Measurements from ENCODE around the gene PALM.

PALM gene

GRCh38 chr19:662207-662961, 46.4 kb upstream of the PALM start:
- Histone ChIP-seq H4K20me1 (ENCODE audit: insufficient read depth, low read length, poor library complexity, severe bottlenecking) (peaks cover 54% of the 10 kb centered on the region), H3K79me2 (ENCODE audit: insufficient read depth, low read length) (peaks cover 56% of the 10 kb centered on the region), H2AFZ (ENCODE audit: low read length) (no peak overlapping the region), H3K9me2 (replicated peaks; ENCODE audit: low read depth, low read length) (no peaks in the 10 kb centered on the region), H3K9ac (ENCODE audit: low read depth, low read length, poor library complexity, severe bottlenecking) (peak overlapping the region; percentile 91), H3K4me3 (ENCODE audit: low read length, poor library complexity, severe bottlenecking) (peak overlapping the region; percentile 100), H3K4me1 (ENCODE audit: insufficient read depth, low read length, poor library complexity, severe bottlenecking) (peaks cover 24% of the 10 kb centered on the region), H3K4me2 (ENCODE audit: low read depth, low read length, poor library complexity, severe bottlenecking) (peak overlapping the region; percentile 100), H3K9me3 (ENCODE audit: insufficient read depth, low read depth, low read length) (no peaks in the 10 kb centered on the region), H3F3A (ENCODE audit: low read depth) (no peaks in the 10 kb centered on the region), H3K36me3 (ENCODE audit: insufficient read depth, low read length) (no peaks in the 10 kb centered on the region; the same call in 1 of the 2 replicates), H3K27me3 (ENCODE audit: insufficient read depth, low read length, poor library complexity, severe bottlenecking) (peaks cover 7% of the 10 kb centered on the region)
- TF ChIP-seq CTCF (conservative IDR thresholded peaks at IDR 0.05; ENCODE audit: low read length): no peak

- peak within 1 kb of the TSS; percentile 95 for H2AFZ ChIP-seq (ENCODE audit: low read length)
- no peaks in the 10 kb centered on the region; the same call in 1 of the 2 replicates for H3K36me3 ChIP-seq (ENCODE audit: insufficient read depth, low read length)
- H3K27me3 ChIP-seq (ENCODE audit: insufficient read depth, low read length, poor library complexity, severe bottlenecking): peaks cover 7% of the 10 kb centered on the region
- H3K9me2 ChIP-seq (replicated peaks; ENCODE audit: low read depth, low read length): no peaks in the 10 kb centered on the region
- peak within 1 kb of the TSS; percentile 91 for H3K9ac ChIP-seq (ENCODE audit: low read depth, low read length, poor library complexity, severe bottlenecking)
- TF ChIP-seq CTCF (conservative IDR thresholded peaks at IDR 0.05; ENCODE audit: low read length) (no peak), EZH2phosphoT487 (IDR thresholded peaks at IDR 0.05; ENCODE audit: borderline replicate concordance) (no peak)
- H3K9me3 ChIP-seq (ENCODE audit: insufficient read depth, low read depth, low read length): no peaks in the 10 kb centered on the region
- H3K79me2 ChIP-seq (ENCODE audit: insufficient read depth, low read length): peaks cover 49% of the 10 kb centered on the region
- H4K20me1 ChIP-seq (ENCODE audit: insufficient read depth, low read length, poor library complexity, severe bottlenecking): peaks cover 47% of the 10 kb centered on the region
- peaks cover 24% of the 10 kb centered on the region for H3K4me1 ChIP-seq (ENCODE audit: insufficient read depth, low read length, poor library complexity, severe bottlenecking)
- peak within 1 kb of the TSS; percentile 100 for H3K4me3 ChIP-seq (ENCODE audit: low read length, poor library complexity, severe bottlenecking)
- H3F3A ChIP-seq (ENCODE audit: low read depth): no peaks in the 10 kb centered on the region
- peak within 1 kb of the TSS; percentile 100 for H3K4me2 ChIP-seq (ENCODE audit: low read depth, low read length, poor library complexity, severe bottlenecking)
These were observed 45.6 kb upstream of the PALM start, which contains the start of gene RNF126 for GRCh38 chr19:662962-663681. Gene RNF126, minus strand, starts transcription at chr19:663214. Its CDS starts 93 bp downstream, at chr19:663121.

GRCh38 chr19:663682-664117, 45.0 kb upstream of the PALM start:
- Histone ChIP-seq H3K9ac (ENCODE audit: low read depth, low read length, poor library complexity, severe bottlenecking) (peak overlapping the region; percentile 78), H2AFZ (ENCODE audit: low read length) (peak overlapping the region; percentile 95), H3K9me3 (ENCODE audit: insufficient read depth, low read depth, low read length) (no peaks in the 10 kb centered on the region), H4K20me1 (ENCODE audit: insufficient read depth, low read length, poor library complexity, severe bottlenecking) (peaks cover 42% of the 10 kb centered on the region), H3K4me1 (ENCODE audit: insufficient read depth, low read length, poor library complexity, severe bottlenecking) (peaks cover 24% of the 10 kb centered on the region), H3K9me2 (replicated peaks; ENCODE audit: low read depth, low read length) (no peaks in the 10 kb centered on the region), H3F3A (ENCODE audit: low read depth) (no peaks in the 10 kb centered on the region), H3K4me3 (ENCODE audit: low read length, poor library complexity, severe bottlenecking) (peak overlapping the region; percentile 77), H3K4me2 (ENCODE audit: low read depth, low read length, poor library complexity, severe bottlenecking) (peak overlapping the region; percentile 97), H3K27me3 (ENCODE audit: insufficient read depth, low read length, poor library complexity, severe bottlenecking) (peaks cover 7% of the 10 kb centered on the region), H3K79me2 (ENCODE audit: insufficient read depth, low read length) (peaks cover 43% of the 10 kb centered on the region), H3K36me3 (ENCODE audit: insufficient read depth, low read length) (no peaks in the 10 kb centered on the region; the same call in 1 of the 2 replicates)
- TF ChIP-seq EZH2phosphoT487 (IDR thresholded peaks at IDR 0.05; ENCODE audit: borderline replicate concordance) (no peak), CTCF (conservative IDR thresholded peaks at IDR 0.05; ENCODE audit: low read length) (no peak)
